Activated CD4-positive, alpha-beta T cell treated with anti-CD3 and anti-CD28 coated beads for 1 hour (primary cell): ENCODE data around the gene EPHB2.

ENCODE experiments used
- DNase-seq: peaks from one replicate; pipeline ENCODE4 v3.0.0-alpha.2; 2020

The EPHB2 gene

GRCh38 chr1:22804969-22805671 is 94.5 kb downstream of the EPHB2 start:
- DNase-seq = no peak

- DNase-seq = no peak
These were observed 95.0 kb downstream of the EPHB2 start for GRCh38 chr1:22805672-22806038.

GRCh38 chr1:22806584-22806983 is 95.9 kb downstream of the EPHB2 start:
- DNase-seq = no peak

GRCh38 chr1:22807340-22807739 is 96.7 kb downstream of the EPHB2 start:
- DNase-seq = no peak

- DNase-seq = no peak
These were observed 97.6 kb downstream of the EPHB2 start for GRCh38 chr1:22808186-22808675.

GRCh38 chr1:22808676-22809483 is 98.2 kb downstream of the EPHB2 start:
- no peak for DNase-seq

- DNase-seq = no peak
These were observed 99.1 kb downstream of the EPHB2 start for GRCh38 chr1:22809783-22810182.

GRCh38 chr1:22810378-22810777 is 99.7 kb downstream of the EPHB2 start:
- no peak for DNase-seq

- DNase-seq = no peak
These were observed 101.6 kb downstream of the EPHB2 start for GRCh38 chr1:22812092-22812880.

- DNase-seq = no peak
These were observed 102.6 kb downstream of the EPHB2 start for GRCh38 chr1:22812993-22813790.

- DNase-seq = no peak
These were observed 103.8 kb downstream of the EPHB2 start for GRCh38 chr1:22814176-22815042.

- DNase-seq = no peak
These were observed 104.4 kb downstream of the EPHB2 start for GRCh38 chr1:22815043-22815365.

- no peak for DNase-seq
These were observed 104.9 kb downstream of the EPHB2 start for GRCh38 chr1:22815421-22816066.

- no peak for DNase-seq
These were observed 105.6 kb downstream of the EPHB2 start for GRCh38 chr1:22816067-22816775.

GRCh38 chr1:22816803-22817202 is 106.2 kb downstream of the EPHB2 start:
- DNase-seq = no peak

GRCh38 chr1:22817462-22817861 is 106.8 kb downstream of the EPHB2 start:
- no peak for DNase-seq

- DNase-seq = no peak
These were observed 107.6 kb downstream of the EPHB2 start for GRCh38 chr1:22818061-22818770.

- no peak for DNase-seq
These were observed 108.7 kb downstream of the EPHB2 start for GRCh38 chr1:22819361-22819760.

- DNase-seq = no peak
These were observed 110.4 kb downstream of the EPHB2 start for GRCh38 chr1:22821027-22821426.

GRCh38 chr1:22822371-22822770 is 111.7 kb downstream of the EPHB2 start:
- DNase-seq = no peak
